Neural cell (in vitro differentiated cells): ENCODE measurements around the gene N4BP2L1. TPM values are rescaled to one million over a fixed set of nuclear protein-coding genes. Genes with fewer than 3 reads are reported as not detected.

Experiments
- H2AFZ ChIP-seq: fragments of 200-600, 300-800 bp; sonication (generic), shearing (Covaris generic); 2 replicates; pipeline ENCODE4 v1.6.0; 2014; ENCODE audit warnings: low read depth, mild to moderate bottlenecking, antibody characterized with exemption, low read length, moderate library complexity
- H3F3A ChIP-seq: fragments of 200-600 bp; shearing (Covaris generic); 2 replicates; pipeline ENCODE4 v1.6.1; 2016; ENCODE audit warnings: mild to moderate bottlenecking, moderate library complexity, mixed read lengths, antibody characterized with exemption, low read length; ENCODE audit not compliant: insufficient read depth, poor library complexity, severe bottlenecking
- H3K27ac ChIP-seq: fragments of 200-600, 300-800 bp; sonication (generic), shearing (Covaris generic); 2 replicates; pipeline ENCODE4 v1.5.1; 2014; ENCODE audit warnings: mild to moderate bottlenecking, low read length, moderate library complexity
- H3K27me3 ChIP-seq: fragments of 300-800, 200-600 bp; sonication (generic), shearing (Covaris generic); 2 replicates; pipeline ENCODE4 v1.6.0; 2014; ENCODE audit warnings: mild to moderate bottlenecking, low read depth, low read length, moderate library complexity; ENCODE audit not compliant: insufficient read depth
- H3K36me3 ChIP-seq: fragments of 300-800, 200-600 bp; sonication (generic), shearing (Covaris generic); 2 replicates; pipeline ENCODE4 v1.5.1; 2014; ENCODE audit warnings: mild to moderate bottlenecking, antibody characterized with exemption, low read length, moderate library complexity; ENCODE audit not compliant: insufficient read depth
- H3K4me2 ChIP-seq: fragments of 300-800, 200-600 bp; sonication (generic), shearing (Covaris generic); 2 replicates; pipeline ENCODE4 v1.6.0; 2014; ENCODE audit warnings: mild to moderate bottlenecking, low read length
- H3K4me3 ChIP-seq: fragments of 300-800, 200-600 bp; sonication (generic), shearing (Covaris generic); 2 replicates; pipeline ENCODE4 v1.5.1; 2014; ENCODE audit warnings: mild to moderate bottlenecking, low read length, moderate library complexity
- H3K79me2 ChIP-seq: fragments of 200-600 bp; shearing (Covaris generic); replicated peaks from 2 replicates; pipeline ENCODE4 v1.6.0; 2014; ENCODE audit warnings: mild to moderate bottlenecking, low read length, moderate library complexity; ENCODE audit not compliant: insufficient read depth
- H3K9ac ChIP-seq: fragments of 300-800, 200-600 bp; sonication (generic), shearing (Covaris generic); 2 replicates; pipeline ENCODE4 v1.6.1; 2016; ENCODE audit warnings: mild to moderate bottlenecking, low read length, mixed read lengths
- H3K9me2 ChIP-seq: fragments of 200-600 bp; shearing (Covaris generic); 2 replicates; pipeline ENCODE4 v1.6.1; 2016; ENCODE audit warnings: mild to moderate bottlenecking, low read length, mixed read lengths; ENCODE audit not compliant: insufficient read depth
- H3K9me3 ChIP-seq: fragments of 200-600, 300-800 bp; sonication (generic), shearing (Covaris generic); 2 replicates; pipeline ENCODE4 v1.6.1; 2016; ENCODE audit warnings: mild to moderate bottlenecking, mixed run types, low read length, moderate library complexity, mixed read lengths
- H4K20me1 ChIP-seq: fragments of 200-600 bp; shearing (Covaris generic); 2 replicates; pipeline ENCODE4 v1.6.1; 2016; ENCODE audit warnings: mild to moderate bottlenecking, mixed run types; ENCODE audit not compliant: insufficient read depth
- EP300 ChIP-seq: fragments of 450-650 bp; conservative IDR thresholded peaks from 2 replicates; pipeline ENCODE4 v1.6.1; 2014; ENCODE audit warnings: antibody characterized with exemption, mild to moderate bottlenecking, moderate library complexity; ENCODE audit not compliant: poor library complexity, severe bottlenecking
- EZH2 ChIP-seq: fragments of 200-600, 300-800 bp; shearing (Covaris generic), sonication (generic); IDR thresholded peaks from 2 replicates; pipeline ENCODE4 v1.6.1; 2014; ENCODE audit warnings: antibody characterized with exemption, low read length, borderline replicate concordance, mild to moderate bottlenecking; ENCODE audit not compliant: insufficient read depth, poor library complexity, severe bottlenecking
- MXI1 ChIP-seq: fragments of 450-650 bp; conservative IDR thresholded peaks from 2 replicates; pipeline ENCODE4 v1.6.1; 2014; ENCODE audit warnings: antibody characterized with exemption, mild to moderate bottlenecking; ENCODE audit not compliant: poor library complexity, severe bottlenecking
- POLR2AphosphoS5 ChIP-seq: IDR thresholded peaks from 2 replicates; pipeline ENCODE4 v1.6.1; 2012
- RAD21 ChIP-seq: fragments of 450-650 bp; conservative IDR thresholded peaks from 2 replicates; pipeline ENCODE4 v1.6.1; 2014; ENCODE audit warnings: antibody characterized with exemption, mild to moderate bottlenecking, moderate library complexity
- SMC3 ChIP-seq: fragments of 450-650 bp; conservative IDR thresholded peaks from 2 replicates; pipeline ENCODE4 v1.6.1; 2014; ENCODE audit warnings: antibody characterized with exemption, mild to moderate bottlenecking, moderate library complexity; ENCODE audit not compliant: poor library complexity
- TAF1 ChIP-seq: IDR thresholded peaks from 2 replicates; pipeline ENCODE4 v1.6.1; 2012; ENCODE audit warnings: low read depth
- polyA plus RNA-seq: library from polyadenylated mRNA; depleted of rRNA; stranded (reverse); fragments of >200 nt; gene quantifications from 2 replicates; pipeline ENCODE4 v1.2.3, GENCODE V29; 2014
- TF ChIP-seq, protein P1 (sequence below): IDR thresholded peaks from 2 replicates; pipeline ENCODE4 v1.6.1; 2012; ENCODE audit warnings: borderline replicate concordance
- TF ChIP-seq, protein P2 (sequence below): fragments of 450-650 bp; IDR thresholded peaks from 2 replicates; pipeline ENCODE4 v1.5.1; 2014; ENCODE audit warnings: antibody characterized with exemption, mild to moderate bottlenecking, moderate library complexity; ENCODE audit not compliant: poor library complexity, severe bottlenecking

Gene N4BP2L1
- polyA plus RNA-seq, 1 donor from 2014 or later, result 6.1 TPM

DNA sequence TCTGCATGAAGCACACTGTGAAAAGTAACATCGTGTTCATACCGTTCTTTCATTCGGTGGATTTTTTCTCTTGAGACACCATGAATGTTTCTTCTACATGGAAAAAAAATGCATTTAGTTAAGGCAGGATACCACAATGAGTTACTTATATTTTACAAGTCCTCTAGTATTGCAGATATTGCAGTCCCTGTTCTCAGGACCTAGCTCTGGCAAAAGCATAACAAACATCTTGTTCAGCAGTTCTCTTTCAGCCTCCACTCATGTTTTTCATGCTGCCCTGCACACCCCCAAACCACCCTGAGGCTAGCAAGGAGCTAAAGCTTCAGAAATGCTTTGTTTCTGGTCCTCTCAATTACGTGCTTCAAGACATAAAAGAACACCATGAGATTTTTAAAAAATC lies 24.8 kb downstream of the N4BP2L1 start:
- no peaks in the 10 kb centered on the region for H3K79me2 ChIP-seq
- no peaks in the 10 kb centered on the region for H3K36me3 ChIP-seq
- no peaks in the 10 kb centered on the region for H3F3A ChIP-seq
- H3K9me2 ChIP-seq, result no peaks in the 10 kb centered on the region
- no peak overlapping the region for H3K27ac ChIP-seq
- H3K9ac ChIP-seq, result no peak overlapping the region
- H4K20me1 ChIP-seq, result no peaks in the 10 kb centered on the region
- no peak overlapping the region for H3K4me2 ChIP-seq
- no peak overlapping the region for H3K4me3 ChIP-seq
- TF ChIP-seq TAF1 (no peak), POLR2AphosphoS5 (no peak), RAD21 (no peak), EZH2 (no peak), SMC3 (no peak), MXI1 (no peak), EP300 (no peak)
- TF ChIP-seq, protein P1, sequence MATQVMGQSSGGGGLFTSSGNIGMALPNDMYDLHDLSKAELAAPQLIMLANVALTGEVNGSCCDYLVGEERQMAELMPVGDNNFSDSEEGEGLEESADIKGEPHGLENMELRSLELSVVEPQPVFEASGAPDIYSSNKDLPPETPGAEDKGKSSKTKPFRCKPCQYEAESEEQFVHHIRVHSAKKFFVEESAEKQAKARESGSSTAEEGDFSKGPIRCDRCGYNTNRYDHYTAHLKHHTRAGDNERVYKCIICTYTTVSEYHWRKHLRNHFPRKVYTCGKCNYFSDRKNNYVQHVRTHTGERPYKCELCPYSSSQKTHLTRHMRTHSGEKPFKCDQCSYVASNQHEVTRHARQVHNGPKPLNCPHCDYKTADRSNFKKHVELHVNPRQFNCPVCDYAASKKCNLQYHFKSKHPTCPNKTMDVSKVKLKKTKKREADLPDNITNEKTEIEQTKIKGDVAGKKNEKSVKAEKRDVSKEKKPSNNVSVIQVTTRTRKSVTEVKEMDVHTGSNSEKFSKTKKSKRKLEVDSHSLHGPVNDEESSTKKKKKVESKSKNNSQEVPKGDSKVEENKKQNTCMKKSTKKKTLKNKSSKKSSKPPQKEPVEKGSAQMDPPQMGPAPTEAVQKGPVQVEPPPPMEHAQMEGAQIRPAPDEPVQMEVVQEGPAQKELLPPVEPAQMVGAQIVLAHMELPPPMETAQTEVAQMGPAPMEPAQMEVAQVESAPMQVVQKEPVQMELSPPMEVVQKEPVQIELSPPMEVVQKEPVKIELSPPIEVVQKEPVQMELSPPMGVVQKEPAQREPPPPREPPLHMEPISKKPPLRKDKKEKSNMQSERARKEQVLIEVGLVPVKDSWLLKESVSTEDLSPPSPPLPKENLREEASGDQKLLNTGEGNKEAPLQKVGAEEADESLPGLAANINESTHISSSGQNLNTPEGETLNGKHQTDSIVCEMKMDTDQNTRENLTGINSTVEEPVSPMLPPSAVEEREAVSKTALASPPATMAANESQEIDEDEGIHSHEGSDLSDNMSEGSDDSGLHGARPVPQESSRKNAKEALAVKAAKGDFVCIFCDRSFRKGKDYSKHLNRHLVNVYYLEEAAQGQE, result no peak
- TF ChIP-seq, protein P2, sequence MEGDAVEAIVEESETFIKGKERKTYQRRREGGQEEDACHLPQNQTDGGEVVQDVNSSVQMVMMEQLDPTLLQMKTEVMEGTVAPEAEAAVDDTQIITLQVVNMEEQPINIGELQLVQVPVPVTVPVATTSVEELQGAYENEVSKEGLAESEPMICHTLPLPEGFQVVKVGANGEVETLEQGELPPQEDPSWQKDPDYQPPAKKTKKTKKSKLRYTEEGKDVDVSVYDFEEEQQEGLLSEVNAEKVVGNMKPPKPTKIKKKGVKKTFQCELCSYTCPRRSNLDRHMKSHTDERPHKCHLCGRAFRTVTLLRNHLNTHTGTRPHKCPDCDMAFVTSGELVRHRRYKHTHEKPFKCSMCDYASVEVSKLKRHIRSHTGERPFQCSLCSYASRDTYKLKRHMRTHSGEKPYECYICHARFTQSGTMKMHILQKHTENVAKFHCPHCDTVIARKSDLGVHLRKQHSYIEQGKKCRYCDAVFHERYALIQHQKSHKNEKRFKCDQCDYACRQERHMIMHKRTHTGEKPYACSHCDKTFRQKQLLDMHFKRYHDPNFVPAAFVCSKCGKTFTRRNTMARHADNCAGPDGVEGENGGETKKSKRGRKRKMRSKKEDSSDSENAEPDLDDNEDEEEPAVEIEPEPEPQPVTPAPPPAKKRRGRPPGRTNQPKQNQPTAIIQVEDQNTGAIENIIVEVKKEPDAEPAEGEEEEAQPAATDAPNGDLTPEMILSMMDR, result no peak
- H3K27me3 ChIP-seq, result no peaks in the 10 kb centered on the region
- no peak overlapping the region for H2AFZ ChIP-seq
- no peaks in the 10 kb centered on the region for H3K9me3 ChIP-seq

GRCh38 chr13:32391101-32391619 lies 36.8 kb downstream of the N4BP2L1 start:
- Histone ChIP-seq H3F3A (no peaks in the 10 kb centered on the region), H3K9ac (no peak overlapping the region), H3K79me2 (no peaks in the 10 kb centered on the region), H3K27me3 (no peaks in the 10 kb centered on the region), H3K36me3 (no peaks in the 10 kb centered on the region), H3K9me3 (no peaks in the 10 kb centered on the region), H2AFZ (no peak overlapping the region), H4K20me1 (no peaks in the 10 kb centered on the region), H3K9me2 (no peaks in the 10 kb centered on the region), H3K4me2 (no peak overlapping the region), H3K27ac (no peak overlapping the region), H3K4me3 (no peak overlapping the region)
- TF ChIP-seq EZH2 (no peak), EP300 (no peak), RAD21 (no peak), POLR2AphosphoS5 (no peak), MXI1 (no peak), SMC3 (no peak), TAF1 (no peak)
- TF ChIP-seq, protein P2, result no peak
- TF ChIP-seq, protein P1, result no peak
